ENCODE results near the gene WWP2. TPM values are rescaled to one million over a fixed set of nuclear protein-coding genes. Genes with fewer than 3 reads are reported as not detected.
A peak's percentile ranks its signal among the peaks of the same experiment; 100 is the strongest.
"Not testable (repeated sequence)": the region's sequence is repeated elsewhere in the genome, so short reads cannot be mapped to it uniquely, and the experiment has no call there.

WWP2 gene
- total RNA-seq, 1 donor from 2014 or later = 59.0 TPM

DNA sequence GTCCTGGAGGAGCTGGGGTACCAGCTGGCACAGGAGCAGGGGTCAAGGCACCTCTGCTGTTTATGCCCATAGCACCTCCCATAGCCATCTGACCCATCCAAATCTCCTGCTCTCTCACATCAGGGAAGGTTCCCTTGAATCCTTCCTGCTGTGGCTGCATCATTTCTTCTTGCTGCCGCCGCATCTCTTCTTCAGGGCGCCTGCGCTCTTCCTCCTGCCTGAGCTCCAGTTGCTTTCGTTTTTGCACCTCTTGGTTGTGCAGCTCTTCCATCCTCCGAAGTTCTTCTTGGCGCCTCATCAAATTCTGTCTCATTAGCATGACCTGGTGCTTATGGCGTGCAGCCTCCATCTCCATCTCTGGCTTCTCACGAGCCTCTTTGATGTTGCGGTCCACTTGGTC is 5.4 kb upstream of the WWP2 start:
- H3K4me1 Mint-ChIP-seq (ENCODE audit: low read depth) = peaks cover 22% of the 10 kb centered on the region
- no peak overlapping the region for H3K4me3 Mint-ChIP-seq (ENCODE audit: low read depth)
- no peak overlapping the region for H3K27ac Mint-ChIP-seq
- DNase-seq (ENCODE audit: low spot score) = no peak
- H3K9me3 Mint-ChIP-seq = no peaks in the 10 kb centered on the region
- peaks cover 27% of the 10 kb centered on the region for H3K36me3 Mint-ChIP-seq (ENCODE audit: low read depth)
- intact Hi-C loops (cut with micrococcal nuclease) = no loop called here
- no peaks in the 10 kb centered on the region for H3K27me3 Mint-ChIP-seq (ENCODE audit: low read depth)

DNA sequence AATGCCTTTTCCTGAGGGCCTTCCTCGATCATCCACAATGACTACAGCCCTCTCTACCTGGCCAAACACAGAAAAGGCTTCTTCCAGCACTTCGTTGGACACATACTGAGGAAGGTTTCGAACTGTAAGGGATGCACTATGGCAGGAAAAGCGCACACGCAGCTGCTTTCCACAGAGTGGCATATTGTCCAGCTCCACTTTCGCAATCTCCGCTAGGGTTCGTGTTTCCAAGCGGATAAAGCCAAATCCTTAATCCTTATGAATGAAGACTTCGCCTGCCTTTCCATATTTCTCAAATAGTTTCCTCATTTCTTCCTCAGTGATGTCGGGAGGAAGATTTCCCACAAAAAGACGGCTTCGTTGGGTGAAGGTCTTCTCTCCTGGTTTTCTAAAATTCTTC is 4.8 kb upstream of the WWP2 start:
- H3K27ac Mint-ChIP-seq; H3K4me3 Mint-ChIP-seq (ENCODE audit: low read depth); DNase-seq (ENCODE audit: low spot score); H3K27me3 Mint-ChIP-seq (ENCODE audit: low read depth); H3K9me3 Mint-ChIP-seq; intact Hi-C loops (cut with micrococcal nuclease): not testable (repeated sequence)
- H3K36me3 Mint-ChIP-seq (ENCODE audit: low read depth) = peaks cover 21% of the 10 kb centered on the region
- peaks cover 19% of the 10 kb centered on the region for H3K4me1 Mint-ChIP-seq (ENCODE audit: low read depth)

DNA sequence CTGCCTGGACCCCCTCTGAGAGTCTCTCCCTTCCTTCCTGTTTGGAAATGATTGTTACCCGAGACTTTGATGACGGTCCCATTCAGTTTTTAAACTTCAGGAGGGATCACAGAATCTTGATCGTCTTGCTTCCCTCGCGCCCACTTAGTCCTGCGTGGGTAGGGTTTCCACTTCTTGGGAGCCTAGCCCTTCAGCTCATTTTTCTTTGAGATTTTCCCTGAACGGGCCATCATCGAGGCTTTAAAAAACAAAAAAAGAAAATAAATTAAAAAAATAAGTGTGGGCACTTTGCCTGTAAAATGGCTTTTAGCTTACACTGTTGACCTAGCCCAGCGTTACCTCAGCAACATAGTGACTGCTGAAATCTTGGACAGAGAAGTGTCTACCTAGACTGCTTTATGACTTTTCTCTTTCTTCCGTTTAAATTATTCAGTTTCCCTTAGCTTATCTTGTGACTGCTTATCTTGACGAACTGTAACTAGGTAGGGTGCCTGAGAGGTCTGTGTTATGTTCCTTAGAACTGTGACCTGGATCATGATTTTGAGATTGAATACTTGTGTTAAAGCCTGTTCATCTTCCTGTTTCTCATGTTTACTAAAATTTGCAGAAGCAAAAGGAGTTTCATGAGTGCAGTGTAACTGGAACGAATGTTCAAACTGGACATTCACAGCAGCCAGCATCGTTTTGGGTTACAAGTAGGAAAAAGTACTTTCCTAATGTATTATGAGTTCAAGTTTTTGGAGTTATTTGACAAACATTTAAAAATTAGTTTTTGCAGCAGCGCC is 874 bp downstream of the WWP2 start:
- peaks cover 30% of the 10 kb centered on the region for H3K4me1 Mint-ChIP-seq (ENCODE audit: low read depth)
- DNase-seq (ENCODE audit: low spot score) = no peak
- H3K36me3 Mint-ChIP-seq (ENCODE audit: low read depth) = peaks cover 14% of the 10 kb centered on the region
- H3K27ac Mint-ChIP-seq = peak overlapping the region; percentile 96
- no peaks in the 10 kb centered on the region for H3K9me3 Mint-ChIP-seq
- H3K27me3 Mint-ChIP-seq (ENCODE audit: low read depth) = no peaks in the 10 kb centered on the region
- H3K4me3 Mint-ChIP-seq (ENCODE audit: low read depth) = peak overlapping the region; percentile 91
- intact Hi-C loops (cut with micrococcal nuclease) = loop anchor here (5.0 to 10.0 kb wide), 2 partner anchors 759 to 918 kb away; partner anchors contain the start of genes COG4, SF3B3 and TANGO6

DNA sequence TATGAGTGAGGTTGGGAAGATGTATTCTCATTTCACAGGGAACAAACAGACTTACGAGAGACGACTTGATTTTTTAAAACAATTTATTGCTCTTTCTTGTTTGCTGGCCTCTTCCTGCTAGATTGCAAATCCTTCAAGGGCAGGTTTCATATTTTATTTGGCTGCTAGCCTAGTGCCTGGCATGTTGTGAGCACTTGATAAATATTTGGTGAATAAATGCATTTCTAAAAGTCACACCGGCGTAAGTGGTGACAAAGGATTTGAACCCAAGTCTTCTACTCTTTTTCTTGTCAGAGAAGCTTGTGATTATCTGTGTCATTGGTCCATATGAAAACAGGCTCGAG is 1.4 kb downstream of the WWP2 start:
- peak overlapping the region; percentile 91 for H3K4me3 Mint-ChIP-seq (ENCODE audit: low read depth)
- DNase-seq (ENCODE audit: low spot score) = no peak
- no peaks in the 10 kb centered on the region for H3K9me3 Mint-ChIP-seq
- intact Hi-C loops (cut with micrococcal nuclease) = loop anchor here (5.0 to 10.0 kb wide), 2 partner anchors 759 to 919 kb away; partner anchors contain the start of genes COG4, SF3B3 and TANGO6
- H3K4me1 Mint-ChIP-seq (ENCODE audit: low read depth) = peaks cover 30% of the 10 kb centered on the region
- peaks cover 14% of the 10 kb centered on the region for H3K36me3 Mint-ChIP-seq (ENCODE audit: low read depth)
- no peaks in the 10 kb centered on the region for H3K27me3 Mint-ChIP-seq (ENCODE audit: low read depth)
- peak overlapping the region; percentile 96 for H3K27ac Mint-ChIP-seq

DNA sequence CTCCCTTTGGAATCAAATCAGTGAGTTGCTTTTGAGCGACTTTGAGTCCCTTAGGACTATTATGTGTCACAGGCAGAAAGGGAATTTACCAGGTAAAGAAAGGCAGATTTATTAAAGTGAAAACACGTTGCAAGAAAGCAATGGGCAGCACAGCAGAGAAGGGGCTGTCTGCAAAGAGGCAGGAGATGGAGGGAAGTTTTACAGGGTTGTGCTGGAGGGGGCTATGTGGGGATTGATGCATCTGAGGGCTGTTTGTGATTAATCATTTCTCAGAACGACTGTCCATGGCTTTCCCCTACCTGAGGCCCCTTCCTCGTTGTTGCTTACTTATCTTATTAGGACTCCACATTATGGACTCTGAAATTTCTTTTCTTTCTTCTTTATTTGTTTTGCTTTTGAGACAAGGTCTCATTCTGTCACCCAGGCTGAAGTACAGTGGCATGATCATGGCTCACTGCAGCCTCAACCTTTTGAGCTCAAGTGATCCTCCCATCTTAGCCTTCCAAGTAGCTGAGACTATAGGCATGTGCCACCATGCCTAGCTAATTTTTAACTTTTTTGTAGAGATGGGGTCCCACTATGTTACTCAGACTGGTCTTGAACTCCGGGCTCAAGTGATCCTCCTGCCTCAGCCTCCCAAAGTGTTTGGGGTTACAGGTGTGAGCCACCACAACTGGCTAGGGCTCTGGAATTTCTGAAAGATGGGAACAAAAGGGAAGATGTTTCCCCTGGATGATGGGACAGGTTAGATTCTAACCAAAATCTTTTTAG is 5.5 kb downstream of the WWP2 start:
- H3K27ac Mint-ChIP-seq = no peak overlapping the region
- H3K4me3 Mint-ChIP-seq (ENCODE audit: low read depth) = no peak overlapping the region
- peaks cover 40% of the 10 kb centered on the region for H3K4me1 Mint-ChIP-seq (ENCODE audit: low read depth)
- no peaks in the 10 kb centered on the region for H3K27me3 Mint-ChIP-seq (ENCODE audit: low read depth)
- no peaks in the 10 kb centered on the region for H3K9me3 Mint-ChIP-seq
- peaks cover 14% of the 10 kb centered on the region for H3K36me3 Mint-ChIP-seq (ENCODE audit: low read depth)
- intact Hi-C loops (cut with micrococcal nuclease) = loop anchor here (10.0 kb wide), 1 partner anchor 923 kb away; the partner anchor contains the start of gene TANGO6
- no peak for DNase-seq (ENCODE audit: low spot score)

DNA sequence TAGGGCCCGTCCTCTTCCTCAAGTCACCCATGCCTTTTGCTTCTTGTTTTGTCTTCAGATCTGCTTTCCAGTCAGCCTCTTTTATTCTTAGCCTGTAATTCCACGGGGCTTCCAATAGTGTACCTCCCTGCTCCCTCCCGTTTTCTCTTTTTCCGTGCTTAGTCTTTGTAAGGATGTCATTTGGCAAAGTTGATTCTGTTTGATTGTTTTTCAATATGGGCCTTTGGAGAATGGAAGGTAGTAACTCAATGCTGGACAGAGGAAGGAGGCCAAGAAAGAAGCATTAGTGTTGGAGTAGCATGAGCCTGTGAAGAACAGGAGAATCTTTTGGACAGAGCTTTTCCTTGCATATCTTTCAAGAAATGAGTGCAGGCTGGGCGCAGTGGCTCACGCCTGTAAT is 6.5 kb downstream of the WWP2 start:
- H3K27ac Mint-ChIP-seq = peak overlapping the region; percentile 3
- H3K27me3 Mint-ChIP-seq (ENCODE audit: low read depth) = no peaks in the 10 kb centered on the region
- no peak overlapping the region for H3K4me3 Mint-ChIP-seq (ENCODE audit: low read depth)
- no peaks in the 10 kb centered on the region for H3K9me3 Mint-ChIP-seq
- intact Hi-C loops (cut with micrococcal nuclease) = loop anchor here (10.0 kb wide), 1 partner anchor 924 kb away; the partner anchor contains the start of gene TANGO6
- H3K36me3 Mint-ChIP-seq (ENCODE audit: low read depth) = peaks cover 14% of the 10 kb centered on the region
- peaks cover 38% of the 10 kb centered on the region for H3K4me1 Mint-ChIP-seq (ENCODE audit: low read depth)
- no peak for DNase-seq (ENCODE audit: low spot score)

DNA sequence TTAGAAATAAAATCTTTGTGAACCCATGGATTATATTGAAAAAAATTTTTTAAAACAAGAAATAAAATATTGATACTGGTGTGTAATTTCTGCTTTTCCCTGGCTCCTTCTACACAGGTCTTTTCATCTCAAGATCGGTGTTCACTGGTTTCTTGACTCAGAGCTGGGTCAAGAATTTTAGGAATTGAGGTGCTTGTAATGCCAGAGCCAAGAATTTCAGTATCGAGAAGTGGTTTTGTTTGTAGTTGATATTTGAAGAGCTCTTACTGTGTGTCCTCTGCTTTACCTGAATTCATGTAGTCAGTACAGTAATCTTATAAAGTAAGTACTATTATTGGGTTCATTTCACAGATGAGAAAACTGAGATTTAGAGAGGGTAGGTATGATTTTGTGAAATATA is 7.3 kb downstream of the WWP2 start:
- H3K27me3 Mint-ChIP-seq (ENCODE audit: low read depth) = no peaks in the 10 kb centered on the region
- H3K27ac Mint-ChIP-seq = no peak overlapping the region
- intact Hi-C loops (cut with micrococcal nuclease) = loop anchor here (10.0 kb wide), 1 partner anchor 925 kb away; the partner anchor contains the start of gene TANGO6
- H3K4me3 Mint-ChIP-seq (ENCODE audit: low read depth) = no peak overlapping the region
- peaks cover 35% of the 10 kb centered on the region for H3K4me1 Mint-ChIP-seq (ENCODE audit: low read depth)
- no peaks in the 10 kb centered on the region for H3K9me3 Mint-ChIP-seq
- no peak for DNase-seq (ENCODE audit: low spot score)
- H3K36me3 Mint-ChIP-seq (ENCODE audit: low read depth) = peaks cover 19% of the 10 kb centered on the region

DNA sequence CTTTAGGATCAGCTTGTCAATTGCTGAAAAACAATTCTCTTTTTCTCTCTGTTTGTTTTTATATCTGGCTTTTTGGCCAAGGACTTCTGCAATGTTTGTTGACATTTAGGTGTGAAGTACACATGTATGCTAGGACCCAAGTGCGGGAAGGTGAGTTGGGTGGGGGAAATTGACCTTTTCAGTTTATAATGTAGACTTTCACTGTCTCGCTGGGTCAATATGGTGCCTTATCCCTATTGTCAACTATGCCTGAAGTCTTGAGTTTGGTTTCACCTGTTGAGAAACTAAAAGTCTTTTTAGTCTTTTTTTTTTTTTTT is 9.5 kb downstream of the WWP2 start:
- peak overlapping the region; percentile 41 for H3K27ac Mint-ChIP-seq
- no peak for DNase-seq (ENCODE audit: low spot score)
- intact Hi-C loops (cut with micrococcal nuclease) = no loop called here
- peaks cover 37% of the 10 kb centered on the region for H3K4me1 Mint-ChIP-seq (ENCODE audit: low read depth)
- H3K36me3 Mint-ChIP-seq (ENCODE audit: low read depth) = peaks cover 31% of the 10 kb centered on the region
- peaks cover 18% of the 10 kb centered on the region for H3K9me3 Mint-ChIP-seq
- no peak overlapping the region for H3K4me3 Mint-ChIP-seq (ENCODE audit: low read depth)
- H3K27me3 Mint-ChIP-seq (ENCODE audit: low read depth) = no peaks in the 10 kb centered on the region

DNA sequence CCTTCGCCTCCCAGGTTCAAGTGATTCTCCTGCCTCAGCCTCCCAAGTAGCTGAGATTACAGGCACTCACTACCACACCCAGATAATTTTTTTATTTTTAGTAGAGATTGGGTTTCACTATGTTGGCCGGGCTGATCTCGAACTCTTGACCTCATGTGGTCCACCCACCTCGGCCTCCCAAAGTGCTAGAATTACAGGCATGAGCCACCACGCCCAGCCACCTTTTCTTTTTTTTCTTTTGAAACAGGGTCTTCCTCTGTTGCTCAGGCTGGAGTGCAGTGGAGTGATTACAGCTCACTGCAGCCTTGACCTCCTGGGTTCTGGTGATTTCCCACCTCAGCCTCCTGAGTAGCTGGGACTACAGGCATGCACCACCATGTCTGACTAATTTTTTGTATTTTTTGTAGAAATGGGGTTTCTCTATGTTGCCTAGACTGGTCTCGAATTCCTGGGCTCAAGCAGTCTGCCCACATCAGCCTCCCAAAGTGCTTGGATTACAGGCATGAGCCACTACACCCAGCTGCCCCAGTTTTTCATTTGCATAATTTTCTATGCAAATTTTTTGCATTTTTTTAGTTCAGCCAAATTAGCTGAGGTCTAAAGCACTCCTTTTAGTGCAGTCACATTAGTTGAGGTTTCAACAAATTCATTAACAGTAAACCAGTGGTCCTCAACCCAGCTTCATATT is 11.3 kb downstream of the WWP2 start:
- DNase-seq (ENCODE audit: low spot score) = no peak
- peak overlapping the region; percentile 52 for H3K27ac Mint-ChIP-seq
- H3K27me3 Mint-ChIP-seq (ENCODE audit: low read depth) = no peaks in the 10 kb centered on the region
- H3K4me3 Mint-ChIP-seq (ENCODE audit: low read depth) = no peak overlapping the region
- H3K9me3 Mint-ChIP-seq = peaks cover 18% of the 10 kb centered on the region
- intact Hi-C loops (cut with micrococcal nuclease) = no loop called here
- H3K36me3 Mint-ChIP-seq (ENCODE audit: low read depth) = peaks cover 29% of the 10 kb centered on the region
- peaks cover 27% of the 10 kb centered on the region for H3K4me1 Mint-ChIP-seq (ENCODE audit: low read depth)

DNA sequence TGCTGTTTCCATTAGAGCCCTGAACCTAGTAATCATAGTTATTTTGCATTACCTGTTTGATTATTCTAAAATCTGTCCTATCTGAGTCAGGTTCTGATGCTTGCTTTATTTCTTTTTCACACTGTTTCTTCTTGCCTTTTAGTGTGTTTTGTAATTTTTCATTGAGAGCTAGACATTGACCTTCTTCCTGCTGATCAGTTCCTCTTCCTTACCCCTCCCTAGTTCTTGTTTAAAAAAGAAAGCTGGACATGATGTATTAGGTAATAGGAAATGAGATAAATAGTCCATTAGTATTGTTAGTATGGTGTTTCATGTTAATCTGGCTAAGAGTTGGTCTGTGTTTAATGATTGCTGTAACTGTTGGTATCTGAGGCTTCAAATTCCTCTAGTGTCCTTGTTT is 13.4 kb downstream of the WWP2 start:
- intact Hi-C loops (cut with micrococcal nuclease) = no loop called here
- peaks cover 25% of the 10 kb centered on the region for H3K4me1 Mint-ChIP-seq (ENCODE audit: low read depth)
- peaks cover 18% of the 10 kb centered on the region for H3K9me3 Mint-ChIP-seq
- peaks cover 33% of the 10 kb centered on the region for H3K36me3 Mint-ChIP-seq (ENCODE audit: low read depth)
- H3K4me3 Mint-ChIP-seq (ENCODE audit: low read depth) = no peak overlapping the region
- no peak overlapping the region for H3K27ac Mint-ChIP-seq
- no peaks in the 10 kb centered on the region for H3K27me3 Mint-ChIP-seq (ENCODE audit: low read depth)
- no peak for DNase-seq (ENCODE audit: low spot score)

DNA sequence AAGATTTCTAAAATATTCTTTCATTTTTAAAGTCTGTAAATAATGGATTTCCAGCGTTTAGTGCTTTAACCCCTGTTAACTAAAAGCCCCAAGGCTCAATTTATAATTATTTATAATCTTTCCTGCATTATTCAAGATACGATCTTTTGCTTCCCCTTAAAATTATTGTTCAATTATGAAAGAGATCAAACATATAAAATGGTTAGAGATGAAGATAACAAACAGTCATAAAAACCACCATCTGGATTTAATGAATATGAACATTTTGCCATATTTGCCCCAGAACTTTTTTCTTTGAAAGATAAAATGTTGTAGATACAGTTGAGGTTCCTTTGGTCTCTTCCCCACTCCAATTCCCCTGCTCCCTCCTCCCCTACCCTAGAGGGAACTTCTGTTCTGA is 17.6 kb downstream of the WWP2 start:
- intact Hi-C loops (cut with micrococcal nuclease) = no loop called here
- no peak for DNase-seq (ENCODE audit: low spot score)
- Mint-ChIP-seq H3K4me3 (ENCODE audit: low read depth) (no peak overlapping the region), H3K4me1 (ENCODE audit: low read depth) (peaks cover 11% of the 10 kb centered on the region), H3K27ac (no peak overlapping the region), H3K27me3 (ENCODE audit: low read depth) (no peaks in the 10 kb centered on the region), H3K36me3 (ENCODE audit: low read depth) (peaks cover 38% of the 10 kb centered on the region), H3K9me3 (peaks cover 15% of the 10 kb centered on the region)

DNA sequence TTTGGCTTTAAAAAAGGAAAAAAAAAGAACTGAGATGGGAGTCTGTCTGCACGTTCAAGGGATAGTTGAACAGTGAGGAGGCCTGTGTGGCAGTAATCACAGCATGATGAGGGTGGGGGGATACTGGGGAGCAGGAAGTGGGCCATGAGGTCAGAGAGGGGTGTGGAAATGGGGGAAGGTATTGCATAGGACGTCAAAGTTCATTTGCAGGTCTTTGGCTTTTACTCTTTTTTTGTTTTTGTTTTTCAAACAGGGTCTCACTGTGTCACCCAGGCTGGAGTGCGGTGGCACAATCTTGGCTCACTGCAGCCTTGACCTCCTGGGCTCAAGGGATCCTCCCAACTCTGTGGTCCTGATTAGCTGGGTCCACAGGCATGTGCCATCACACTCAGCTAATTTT is 19.0 kb downstream of the WWP2 start:
- no peak overlapping the region for H3K4me3 Mint-ChIP-seq (ENCODE audit: low read depth)
- no peaks in the 10 kb centered on the region for H3K27me3 Mint-ChIP-seq (ENCODE audit: low read depth)
- H3K27ac Mint-ChIP-seq = peak overlapping the region; percentile 11
- intact Hi-C loops (cut with micrococcal nuclease) = no loop called here
- peaks cover 32% of the 10 kb centered on the region for H3K36me3 Mint-ChIP-seq (ENCODE audit: low read depth)
- H3K9me3 Mint-ChIP-seq = peaks cover 1% of the 10 kb centered on the region
- H3K4me1 Mint-ChIP-seq (ENCODE audit: low read depth) = peaks cover 2% of the 10 kb centered on the region
- no peak for DNase-seq (ENCODE audit: low spot score)

DNA sequence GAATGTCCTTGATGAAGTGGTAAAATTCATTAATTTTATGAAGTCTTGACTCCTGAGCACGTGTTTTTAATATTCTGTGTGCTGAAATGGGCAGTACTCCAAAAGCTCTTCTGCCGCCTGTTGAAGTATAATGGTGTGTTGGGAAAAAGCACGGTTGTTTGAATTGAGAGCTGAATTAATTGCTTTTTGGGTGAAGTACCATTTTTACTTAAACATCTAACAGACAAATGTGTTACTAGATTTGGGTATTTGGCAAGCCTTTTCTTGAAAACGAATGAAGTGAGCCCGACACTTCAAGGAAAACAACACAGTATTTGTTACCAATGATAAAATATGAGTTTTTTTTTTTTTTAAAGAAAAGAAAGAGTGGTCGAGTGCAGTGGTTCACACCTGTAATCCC is 22.5 kb downstream of the WWP2 start:
- intact Hi-C loops (cut with micrococcal nuclease) = no loop called here
- Mint-ChIP-seq H3K9me3 (no peaks in the 10 kb centered on the region), H3K4me1 (ENCODE audit: low read depth) (peaks cover 2% of the 10 kb centered on the region), H3K4me3 (ENCODE audit: low read depth) (no peak overlapping the region), H3K36me3 (ENCODE audit: low read depth) (peaks cover 41% of the 10 kb centered on the region), H3K27ac (no peak overlapping the region), H3K27me3 (ENCODE audit: low read depth) (no peaks in the 10 kb centered on the region)
- no peak for DNase-seq (ENCODE audit: low spot score)
